GM18507 (cell line): ENCODE results near the gene RSF1.

Experiments used
- DNase-seq: peaks from one replicate; pipeline ENCODE4 v3.0.0; 2011; ENCODE audit warnings: low read depth; ENCODE audit not compliant: insufficient read length; ENCODE audit errors: extremely low spot score
- FAIRE-seq: peaks from 2 replicates; lab custom pipeline; 2011; peaks lifted over from hg19 to GRCh38; lab: Jason Lieb, UNC

RSF1 gene

GRCh38 chr11:77815459-77815858 lies 5.1 kb downstream of the RSF1 start:
- FAIRE-seq: no peak
- DNase-seq: no peak

DNA sequence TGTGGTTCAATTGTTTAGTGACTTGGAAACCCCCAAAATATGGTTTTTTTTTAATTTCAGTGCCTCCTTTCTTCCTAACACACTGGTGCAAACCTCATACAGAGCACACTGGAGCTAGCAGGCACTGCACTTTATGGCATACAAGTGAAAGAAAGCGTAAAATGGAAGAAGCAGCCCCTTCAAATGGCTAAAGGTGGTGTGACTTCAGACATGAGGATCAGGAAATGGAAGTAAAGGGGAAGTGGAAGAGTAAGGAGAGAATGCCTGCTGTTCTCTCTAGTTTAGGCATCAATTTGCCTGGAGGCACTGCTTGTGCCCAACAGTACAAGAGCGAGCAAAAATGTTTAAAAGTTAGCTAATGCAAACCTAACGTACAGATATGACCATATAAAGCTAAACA lies 5.7 kb downstream of the RSF1 start:
- DNase-seq: no peak
- no peak for FAIRE-seq

GRCh38 chr11:77813256-77813655 lies 7.3 kb downstream of the RSF1 start:
- DNase-seq (no peak), FAIRE-seq (no peak)

DNA sequence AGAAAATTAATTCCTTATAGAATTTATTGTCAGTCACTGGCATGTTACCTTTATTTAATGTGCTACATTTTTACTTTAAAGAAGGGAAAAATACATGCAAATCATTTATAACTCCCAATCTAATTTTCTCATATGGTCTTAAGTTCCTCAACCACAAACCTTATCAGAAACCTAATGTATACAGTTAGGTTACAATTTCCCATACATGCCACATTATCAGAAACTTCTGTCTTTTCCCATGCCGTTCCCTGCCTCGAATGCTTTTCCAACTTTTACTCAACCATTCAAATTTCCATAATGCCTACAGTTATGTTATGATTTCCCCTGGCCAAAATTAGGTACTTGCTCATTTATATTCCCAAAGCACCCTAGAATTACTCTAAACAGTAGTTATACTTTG lies 13.5 kb downstream of the RSF1 start:
- DNase-seq (no peak), FAIRE-seq (no peak)

DNA sequence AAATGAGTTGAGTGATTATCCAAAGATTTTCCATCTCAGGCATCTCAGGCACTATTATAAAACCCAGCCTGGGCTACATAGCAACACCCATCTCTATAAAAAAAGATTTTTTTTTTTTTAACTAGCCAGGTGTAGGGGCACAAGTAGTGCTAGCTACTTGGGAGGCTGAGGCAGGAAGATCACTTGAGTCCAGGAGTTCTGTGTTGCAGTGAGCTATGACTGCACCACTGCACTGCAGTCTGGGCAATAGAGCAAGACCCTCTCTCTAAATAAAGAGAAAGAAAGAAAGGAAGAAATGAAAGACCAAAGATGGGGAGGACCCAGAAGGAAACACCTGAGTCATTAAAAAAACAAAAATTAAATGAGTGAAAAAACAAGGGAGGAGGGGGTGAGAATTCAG lies 14.1 kb downstream of the RSF1 start:
- FAIRE-seq (no peak), DNase-seq (no peak)

DNA sequence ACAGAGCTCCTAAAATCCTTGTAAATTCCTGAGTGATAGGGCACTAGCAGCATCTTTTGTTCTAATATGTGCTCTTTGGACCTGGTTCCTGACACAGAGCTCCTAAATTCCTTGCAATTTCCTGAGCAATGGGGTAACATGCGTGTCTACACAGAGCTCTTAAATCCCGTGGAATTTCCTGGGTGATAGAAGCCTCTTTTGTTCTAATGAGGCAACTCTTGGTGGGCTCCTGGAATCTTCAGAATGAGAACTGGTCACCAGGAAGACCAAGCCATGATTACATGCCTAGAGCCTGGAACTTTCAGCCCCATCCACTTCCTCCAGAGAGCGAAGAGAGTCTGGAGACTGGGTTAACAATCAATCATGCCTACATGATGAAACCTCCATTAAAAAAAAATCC lies 19.0 kb downstream of the RSF1 start:
- DNase-seq: no peak
- no peak for FAIRE-seq

DNA sequence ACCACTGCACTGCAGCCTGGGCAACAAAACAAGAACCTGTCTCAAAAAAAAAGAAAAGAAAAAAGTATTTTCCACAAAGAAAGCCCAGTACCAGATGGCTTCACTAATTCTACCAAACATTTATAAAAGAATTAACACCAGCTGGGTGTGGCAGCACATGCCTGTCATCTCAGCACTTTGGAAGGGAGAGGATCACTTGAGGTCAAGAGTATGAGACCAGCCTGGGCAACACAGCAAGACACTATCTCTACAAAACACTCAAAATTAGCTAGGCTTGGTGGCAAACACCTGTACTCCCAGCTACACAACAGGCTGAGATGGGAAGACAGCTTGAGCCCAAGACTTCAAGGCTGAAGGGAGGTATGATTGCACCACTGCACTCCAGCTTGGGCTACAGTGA lies 20.1 kb downstream of the RSF1 start:
- no peak for FAIRE-seq

DNA sequence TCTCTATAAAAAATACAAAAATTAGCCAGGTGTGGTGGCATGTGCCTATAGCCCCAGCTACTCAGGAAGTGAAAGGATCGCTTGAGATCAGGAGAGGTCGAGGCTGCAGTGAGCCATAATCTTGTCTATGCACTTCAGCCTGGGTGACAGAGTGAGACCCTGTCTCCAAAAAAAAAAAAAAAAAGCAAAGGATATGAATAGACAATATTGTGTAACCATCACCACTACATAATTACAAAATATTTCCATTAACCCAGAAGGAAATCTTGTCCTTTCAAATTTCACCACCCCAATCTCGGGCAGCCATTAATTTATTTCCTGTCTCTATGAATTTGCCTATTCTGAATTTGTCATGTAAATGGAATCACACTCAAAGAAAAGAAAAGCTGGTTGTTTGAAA lies 21.2 kb downstream of the RSF1 start:
- DNase-seq: no peak
- no peak for FAIRE-seq

More for the DNA sequence above, 20.1 kb downstream of the RSF1 start:
- no peak for DNase-seq

DNA sequence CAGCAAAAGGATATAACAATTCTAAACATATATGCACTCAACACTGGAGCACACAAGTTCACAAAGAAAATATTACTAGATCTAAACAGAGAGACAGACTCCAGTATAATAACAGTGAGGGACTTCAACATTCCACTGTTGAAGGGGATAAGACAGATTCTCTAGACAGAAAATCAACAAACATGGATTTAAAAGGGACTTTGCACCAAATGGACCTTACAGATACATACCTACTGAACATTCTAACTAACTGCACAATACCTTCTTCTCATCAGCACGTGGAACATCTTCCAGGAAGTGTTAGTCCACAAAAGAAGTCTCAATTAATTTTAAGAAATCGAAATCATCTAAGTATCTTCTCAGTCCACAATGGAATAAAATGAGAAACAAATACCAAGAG lies 26.6 kb downstream of the RSF1 start:
- DNase-seq (no peak), FAIRE-seq (no peak)

DNA sequence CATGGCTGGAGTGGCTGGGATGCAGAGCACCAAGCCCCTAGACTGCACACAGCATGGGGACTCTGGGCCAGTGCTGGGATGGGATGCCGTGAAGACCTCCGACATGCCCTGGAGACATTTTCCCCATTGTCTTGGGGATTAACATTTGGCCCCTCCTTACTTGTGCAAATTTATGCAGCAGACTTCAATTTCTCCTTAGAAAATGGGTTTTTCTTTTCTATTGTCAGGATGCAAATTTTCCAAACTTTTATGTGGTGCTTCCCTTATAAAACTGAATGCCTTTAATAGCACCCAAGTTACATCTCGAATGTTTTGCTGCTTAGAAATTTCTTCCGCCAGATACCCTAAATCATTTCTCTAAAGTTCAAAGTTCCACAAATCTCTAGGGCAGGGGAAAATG lies 29.2 kb downstream of the RSF1 start:
- DNase-seq (no peak), FAIRE-seq (no peak)

- DNase-seq (no peak), FAIRE-seq (no peak)
Observed at GRCh38 chr11:77789731-77790476, 30.6 kb downstream of the RSF1 start.

DNA sequence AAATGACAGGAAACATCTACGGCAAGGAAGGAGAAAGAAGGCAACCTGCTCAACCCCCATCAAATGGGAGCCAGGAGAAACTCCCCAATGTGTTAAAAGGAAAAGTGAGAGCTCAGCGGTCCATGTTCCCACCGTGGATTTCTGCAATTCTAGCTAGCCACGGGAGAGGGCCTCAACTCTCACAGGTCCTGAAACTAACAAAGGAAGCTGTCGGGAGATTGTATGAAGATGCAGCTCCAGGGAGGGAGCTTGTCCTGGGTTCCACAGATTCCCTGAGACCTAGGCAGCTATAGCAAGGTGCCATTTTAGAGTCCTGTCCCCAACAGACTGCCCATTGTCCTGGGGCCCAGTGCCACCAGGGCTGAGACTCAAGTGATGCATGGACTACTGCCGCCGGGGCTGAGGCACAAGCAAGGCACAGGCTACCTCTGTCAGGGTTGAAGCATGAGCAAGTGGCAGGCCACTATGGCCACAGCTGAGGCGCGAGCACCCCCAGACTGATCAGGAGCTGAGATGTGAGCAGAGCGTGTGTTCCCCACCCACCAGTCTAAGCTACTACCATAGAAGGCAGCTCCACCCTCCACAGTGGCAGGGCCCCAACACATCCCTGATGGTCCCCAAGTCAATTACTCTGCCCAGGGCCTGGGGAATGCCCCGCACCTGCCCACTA lies 31.3 kb downstream of the RSF1 start:
- DNase-seq (no peak), FAIRE-seq (no peak)

DNA sequence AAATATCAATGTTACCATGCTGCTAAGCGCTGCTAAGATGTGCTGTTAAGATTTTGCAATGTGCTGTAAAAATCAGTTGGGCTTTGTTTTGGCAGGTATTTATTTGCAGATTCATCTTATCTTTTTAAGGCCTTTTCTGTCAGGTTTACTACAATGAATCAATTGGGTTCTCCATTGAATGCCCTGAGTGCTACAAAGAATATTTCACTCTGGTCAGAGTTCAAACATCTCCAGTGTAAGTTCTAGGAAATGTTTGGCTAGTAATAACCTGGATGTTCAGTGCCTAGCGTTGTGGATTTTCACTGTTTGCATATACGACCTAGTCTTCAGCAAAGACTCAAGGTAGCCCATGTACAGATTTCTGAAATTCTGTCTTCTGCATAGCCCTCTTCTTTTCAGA lies 36.0 kb downstream of the RSF1 start:
- DNase-seq (no peak), FAIRE-seq (no peak)

- FAIRE-seq (no peak), DNase-seq (no peak)
Observed at GRCh38 chr11:77783025-77783424, 37.5 kb downstream of the RSF1 start.

DNA sequence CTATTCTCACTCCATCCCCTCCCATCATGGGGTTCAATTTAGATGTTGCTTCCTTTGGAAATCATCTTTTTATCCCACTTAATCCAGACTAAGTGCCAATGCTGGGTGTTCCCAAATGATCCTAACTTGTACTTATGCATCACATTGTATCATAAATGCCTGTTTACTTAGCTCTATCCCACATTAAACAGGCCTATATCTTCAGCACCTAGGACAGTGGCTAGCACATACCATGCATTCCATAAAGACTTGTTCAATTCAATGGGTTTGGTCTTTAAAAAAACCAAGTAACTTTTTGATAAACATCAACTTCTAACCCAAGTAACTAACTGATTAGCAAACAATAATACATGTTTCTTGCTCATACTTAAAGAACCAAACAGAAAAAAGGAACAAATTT lies 40.6 kb downstream of the RSF1 start:
- DNase-seq: no peak
- FAIRE-seq: no peak

- FAIRE-seq: no peak
- no peak for DNase-seq
Observed at GRCh38 chr11:77778549-77778948, 42.0 kb downstream of the RSF1 start.

DNA sequence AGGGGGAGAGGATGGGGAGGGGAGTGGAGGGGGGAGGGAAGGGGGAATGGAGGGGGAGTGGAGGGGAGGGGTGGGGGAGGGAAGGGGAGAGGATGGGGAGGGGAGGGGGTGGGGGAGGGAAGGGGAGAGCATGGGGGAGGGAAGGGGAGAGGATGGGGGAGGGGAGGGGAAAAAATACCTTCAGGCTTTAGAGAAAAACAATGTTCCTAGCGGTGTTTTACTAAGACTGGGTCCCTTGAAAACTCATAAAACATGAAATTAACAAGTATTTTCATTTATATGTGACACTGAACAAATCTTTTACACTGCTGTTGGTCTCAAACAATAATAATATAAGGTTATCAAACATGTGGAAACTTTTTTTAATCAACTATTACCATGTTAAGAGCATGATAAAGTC lies 42.4 kb downstream of the RSF1 start:
- no peak for DNase-seq
- FAIRE-seq: no peak

DNA sequence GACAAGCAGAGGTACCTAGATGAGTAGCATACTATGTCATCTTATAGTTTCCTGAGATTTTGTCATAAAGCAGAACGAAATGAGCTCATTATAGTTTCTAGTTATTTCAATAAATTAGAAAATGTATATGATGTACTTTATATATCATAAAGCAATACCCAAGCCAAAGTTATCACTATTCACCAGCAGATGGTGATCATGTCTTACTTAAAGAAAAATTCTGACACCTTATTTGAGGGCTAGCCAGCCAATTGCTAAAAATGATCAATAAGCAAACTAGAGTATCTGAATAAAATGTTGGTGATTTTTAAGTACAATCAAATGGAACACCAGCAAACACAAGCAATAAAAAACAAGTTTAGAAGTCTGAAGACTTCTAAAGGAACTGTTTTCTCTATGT lies 44.1 kb downstream of the RSF1 start:
- no peak for FAIRE-seq
- no peak for DNase-seq

- no peak for FAIRE-seq
- DNase-seq: no peak
Observed at GRCh38 chr11:77775936-77776335, 44.6 kb downstream of the RSF1 start.

DNA sequence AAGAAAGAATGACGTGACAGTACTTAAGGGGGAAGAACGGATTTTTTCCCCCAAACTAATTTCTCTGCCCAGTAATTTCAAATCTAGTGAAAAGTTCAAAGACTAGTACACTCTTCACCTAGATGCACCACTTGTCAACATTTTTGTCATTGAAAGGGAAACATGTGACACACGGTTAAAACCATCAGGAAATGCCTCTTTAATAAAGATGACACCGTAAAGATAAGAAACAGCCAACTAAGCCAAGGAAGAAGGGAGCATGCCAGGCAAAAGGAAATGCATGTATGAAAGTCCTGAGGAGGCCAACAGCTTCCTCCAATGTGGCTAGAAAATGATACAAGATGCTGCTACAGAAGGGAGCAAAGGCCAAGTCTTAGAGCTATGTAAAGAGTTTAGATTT lies 49.4 kb downstream of the RSF1 start:
- DNase-seq (no peak), FAIRE-seq (no peak)

- no peak for FAIRE-seq
- DNase-seq: no peak
Observed at GRCh38 chr11:77770629-77771028, 49.9 kb downstream of the RSF1 start.
